Naive thymus-derived CD4-positive, alpha-beta T cell (primary cell): ENCODE data around the gene GPR157. TPM values are rescaled to one million over a fixed set of nuclear protein-coding genes. Genes with fewer than 3 reads are reported as not detected.
"Not testable (repeated sequence)": the region's sequence is repeated elsewhere in the genome, so short reads cannot be mapped to it uniquely, and the experiment has no call there.

Experiments used
- ATAC-seq: fragments of 150-1000 bp; cut with Tn5 transposase; 2 replicates; pipeline ENCODE4 v1.10.0; 2021; ENCODE audit warnings: mild to moderate bottlenecking, moderate library complexity
- CTCF ChIA-PET: fragments of 350-600 bp; sonication (Branson Sonifier 250); formaldehyde crosslinking; loops from one replicate; lab custom pipeline; 2021; ENCODE audit warnings: antibody characterized with exemption; lab: Charles Lee
- POLR2A ChIA-PET: fragments of 350-600 bp; sonication (Branson Sonifier 250); formaldehyde crosslinking; loops from one replicate; lab custom pipeline; 2021; ENCODE audit warnings: antibody characterized with exemption, inconsistent platforms; lab: Charles Lee
- DNase-seq, 9 donors: peaks; one replicate each; pipeline versions ENCODE4 v3.0.0 to v3.0.0-alpha.2; 2020 to 2022; ENCODE audit warnings: mixed read lengths in 1 of 9
- H3K27ac ChIP-seq: one replicate; pipeline ENCODE4 v1.7.0; 2013; ENCODE audit warnings: mild to moderate bottlenecking, low read depth, low read length, moderate library complexity
- H3K27me3 ChIP-seq, 2 donors: one replicate each; pipeline ENCODE4 v1.7.0; 2013; ENCODE audit warnings: low read length in 2 of 2, mild to moderate bottlenecking in 2 of 2, moderate library complexity in 2 of 2; ENCODE audit not compliant: control insufficient read depth in 2 of 2, insufficient read depth in 2 of 2
- H3K36me3 ChIP-seq, 3 experiments: 1 replicate in 2 of 3; 2 replicates in 1 of 3; pipeline ENCODE4 v1.7.0; 2013; ENCODE audit warnings: low read length in 3 of 3, mild to moderate bottlenecking in 3 of 3, moderate library complexity in 1 of 3; ENCODE audit not compliant: insufficient read depth in 3 of 3, control insufficient read depth in 2 of 3
- H3K4me1 ChIP-seq, 2 donors: one replicate each; pipeline ENCODE4 v1.7.0; 2013; ENCODE audit warnings: low read length in 2 of 2, mild to moderate bottlenecking in 2 of 2, moderate library complexity in 1 of 2; ENCODE audit not compliant: control insufficient read depth in 2 of 2, insufficient read depth in 2 of 2
- H3K4me3 ChIP-seq: 2 replicates; pipeline ENCODE4 v1.7.0; 2013; ENCODE audit warnings: mild to moderate bottlenecking, low read length
- H3K9me3 ChIP-seq, 3 experiments: 1 replicate in 2 of 3; 2 replicates in 1 of 3; pipeline ENCODE4 v1.7.0; 2013; ENCODE audit warnings: low read length in 3 of 3; ENCODE audit not compliant: control insufficient read depth in 2 of 3
- H3K27ac Mint-ChIP-seq, 9 donors: one replicate each; pipeline ENCODE4 v1.8.0; 2020 to 2022; ENCODE audit warnings: mixed read lengths in 9 of 9, mild to moderate bottlenecking in 8 of 9, moderate library complexity in 5 of 9, inconsistent platforms in 2 of 9
- H3K27me3 Mint-ChIP-seq, 5 donors: one replicate each; pipeline ENCODE4 v1.8.0; 2021 to 2022; ENCODE audit warnings: mixed read lengths in 5 of 5, mild to moderate bottlenecking in 1 of 5
- H3K36me3 Mint-ChIP-seq, 5 donors: one replicate each; pipeline ENCODE4 v1.8.0; 2020 to 2022; ENCODE audit warnings: mixed read lengths in 5 of 5, mild to moderate bottlenecking in 3 of 5, inconsistent platforms in 1 of 5
- H3K4me1 Mint-ChIP-seq, 7 donors: one replicate each; pipeline ENCODE4 v1.8.0; 2020 to 2022; ENCODE audit warnings: mixed read lengths in 7 of 7, mild to moderate bottlenecking in 3 of 7, inconsistent platforms in 1 of 7
- H3K4me3 Mint-ChIP-seq, 10 donors: one replicate each; pipeline ENCODE4 v1.8.0; 2020 to 2022; ENCODE audit warnings: mild to moderate bottlenecking in 10 of 10, mixed read lengths in 10 of 10, moderate library complexity in 6 of 10, inconsistent platforms in 2 of 10
- H3K9me3 Mint-ChIP-seq, 11 donors: one replicate each; pipeline ENCODE4 v1.8.0; 2020 to 2022; ENCODE audit warnings: mixed read lengths in 11 of 11, mild to moderate bottlenecking in 4 of 11, inconsistent platforms in 1 of 11, moderate library complexity in 1 of 11
- intact Hi-C, 2 donors: fragments of 100-400 bp; cut with micrococcal nuclease; formaldehyde crosslinking; loops; one replicate each; pipeline ENCODE4 v1.15.1; 2023
- polyA plus RNA-seq, 2 donors: library from polyadenylated mRNA; unstranded; fragments of 300-500 nt; fragmentation: Illumina TruSeq; gene quantifications; one replicate each; pipeline ENCODE4 v1.2.3, GENCODE V29; 2021
- total RNA-seq, 6 experiments: library from RNA in 5 of 6; stranded (reverse) in 5 of 6; gene quantifications; 1 replicate in 5 of 6; 2 replicates in 1 of 6; pipeline ENCODE4 v1.2.3 and lab custom pipeline; 2021 to 2026

The GPR157 gene
- total and polyA plus RNA-seq, 7 experiments from 2014 or later: 1.4 to 14.1 (median 5.2) TPM

DNA sequence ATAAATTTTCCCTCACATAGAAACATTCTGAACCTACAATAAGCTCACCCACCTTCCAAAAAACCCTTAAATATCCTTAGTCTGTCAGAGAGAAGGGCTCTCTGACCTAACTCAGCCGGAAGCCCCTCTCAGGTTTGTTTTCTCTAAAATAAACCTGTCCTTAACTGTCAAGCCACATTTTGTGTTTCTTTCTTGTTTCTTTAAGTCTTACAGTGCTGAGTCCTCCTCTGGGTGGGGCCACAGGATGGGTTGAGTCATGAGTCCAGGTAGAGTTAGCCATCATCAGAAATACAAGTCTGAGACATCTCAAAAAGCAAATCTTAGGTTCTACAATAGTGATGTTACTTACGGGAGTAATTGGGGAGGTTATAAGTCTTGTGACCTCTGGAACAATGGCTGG is 33.1 kb downstream of the GPR157 start:
- no peaks in the 10 kb centered on the region for H3K9me3 ChIP-seq
- H3K36me3 ChIP-seq: no peaks in the 10 kb centered on the region
- H3K4me1 Mint-ChIP-seq: no peaks in the 10 kb centered on the region
- H3K9me3 Mint-ChIP-seq: peaks cover 0 to 2% (median 0%) of the 10 kb centered on the region in 11 donors
- intact Hi-C loops: no loop called here
- CTCF ChIA-PET: no interaction called here
- H3K27ac Mint-ChIP-seq: no peak overlapping the region
- no peaks in the 10 kb centered on the region for H3K4me1 ChIP-seq
- peaks cover 0 to 10% (median 0%) of the 10 kb centered on the region in 5 donors for H3K27me3 Mint-ChIP-seq
- no peak for ATAC-seq
- no peaks in the 10 kb centered on the region for H3K36me3 Mint-ChIP-seq
- H3K4me3 ChIP-seq: no peak overlapping the region
- no peaks in the 10 kb centered on the region for H3K27me3 ChIP-seq
- no peak overlapping the region for H3K4me3 Mint-ChIP-seq
- H3K27ac ChIP-seq: no peak overlapping the region
- DNase-seq: no peak
- POLR2A ChIA-PET: no interaction called here

DNA sequence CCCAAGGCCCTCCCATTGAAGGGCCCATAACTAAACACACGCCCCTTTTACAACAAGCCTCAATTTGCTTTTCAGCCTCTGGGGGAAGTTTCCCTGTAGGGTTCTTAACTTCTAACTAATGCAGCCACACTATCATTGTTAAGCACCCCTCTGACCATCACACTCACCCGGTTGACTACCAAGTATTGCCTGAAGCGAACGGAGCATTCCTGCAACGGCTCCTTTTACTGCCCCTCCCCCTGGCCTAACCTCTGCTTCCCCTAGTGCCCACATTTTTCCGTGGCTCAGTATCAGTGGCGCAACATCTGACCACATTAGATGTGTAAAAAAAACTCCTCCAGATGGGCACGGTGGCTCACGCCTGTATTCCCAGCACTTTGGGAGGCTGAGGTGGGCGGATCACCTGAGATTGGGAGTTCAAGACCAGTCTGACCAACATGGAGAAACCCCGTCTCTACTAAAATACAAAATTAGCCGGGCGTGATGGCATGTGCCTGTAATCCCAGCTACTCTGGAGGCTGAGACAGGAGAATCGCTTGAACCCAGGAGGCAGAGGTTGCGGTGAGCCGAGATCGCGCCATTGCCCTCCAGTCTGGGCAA is 34.8 kb downstream of the GPR157 start:
- CTCF ChIA-PET: interaction anchor here (0.6 kb wide), 1 partner anchor 50 kb away, joined by 3 read pairs; no protein-coding TSS in a partner anchor
- H3K4me1 Mint-ChIP-seq, H3K4me1 ChIP-seq, H3K36me3 ChIP-seq, H3K27ac Mint-ChIP-seq, H3K27ac ChIP-seq, DNase-seq, intact Hi-C loops, H3K36me3 Mint-ChIP-seq, H3K4me3 ChIP-seq, H3K9me3 Mint-ChIP-seq, H3K9me3 ChIP-seq, POLR2A ChIA-PET, H3K27me3 ChIP-seq, H3K4me3 Mint-ChIP-seq, ATAC-seq: not testable (repeated sequence)
- peaks cover 0 to 13% (median 1%) of the 10 kb centered on the region in 5 donors for H3K27me3 Mint-ChIP-seq

DNA sequence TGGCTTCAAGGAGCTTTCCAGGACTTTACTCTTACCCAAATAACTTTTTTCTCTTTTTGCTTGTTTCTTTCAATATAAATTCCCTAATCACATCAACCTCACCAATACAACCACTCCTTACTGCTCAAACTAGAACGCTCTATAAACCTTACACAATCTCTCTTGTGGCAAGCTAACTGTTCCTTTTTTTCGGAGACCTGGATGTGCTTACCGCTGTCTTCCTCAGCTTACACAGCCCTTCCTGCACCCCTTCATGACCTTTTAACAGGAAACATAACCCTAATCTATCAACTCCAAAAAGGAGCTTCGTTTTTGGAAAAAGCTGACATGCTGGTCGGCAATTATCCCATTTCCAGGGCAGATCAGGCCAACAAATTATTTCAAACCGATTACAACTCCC is 35.3 kb downstream of the GPR157 start:
- ChIA-PET POLR2A (no interaction called here), CTCF (interaction anchor here (0.6 kb wide), 1 partner anchor 50 kb away, joined by 3 read pairs; no protein-coding TSS in a partner anchor)
- no peaks in the 10 kb centered on the region for H3K27me3 ChIP-seq
- Mint-ChIP-seq H3K4me3 (no peak overlapping the region), H3K36me3 (no peaks in the 10 kb centered on the region), H3K4me1 (no peaks in the 10 kb centered on the region), H3K27ac (no peak overlapping the region), H3K27me3 (peaks cover 0 to 18% (median 5%) of the 10 kb centered on the region in 5 donors), H3K9me3 (peaks cover 0 to 2% (median 0%) of the 10 kb centered on the region in 11 donors)
- no peak overlapping the region for H3K27ac ChIP-seq
- H3K4me3 ChIP-seq: no peak overlapping the region
- DNase-seq (no peak), ATAC-seq (no peak)
- no peaks in the 10 kb centered on the region for H3K4me1 ChIP-seq
- intact Hi-C loops: no loop called here
- no peaks in the 10 kb centered on the region for H3K36me3 ChIP-seq
- no peaks in the 10 kb centered on the region for H3K9me3 ChIP-seq

DNA sequence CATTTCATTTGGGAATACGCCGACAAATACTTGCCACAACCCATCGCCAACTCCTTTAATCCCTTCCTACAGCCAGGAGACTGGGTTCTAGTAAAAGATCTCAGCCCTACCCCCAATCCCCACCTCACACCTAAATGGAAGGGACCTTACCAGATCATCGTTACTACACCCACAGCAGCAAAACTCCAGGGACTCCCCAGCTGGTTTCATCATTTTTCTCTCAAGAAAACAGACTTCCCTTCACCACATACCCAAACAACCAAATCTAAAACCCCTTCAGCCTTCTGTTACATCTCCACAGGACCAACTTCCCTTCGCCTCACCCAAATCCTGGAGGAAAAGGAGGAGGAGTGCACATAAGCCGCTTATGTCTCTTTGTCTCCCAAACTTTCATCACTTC is 35.8 kb downstream of the GPR157 start:
- Mint-ChIP-seq H3K4me3 (no peak overlapping the region), H3K36me3 (no peaks in the 10 kb centered on the region), H3K27ac (no peak overlapping the region), H3K27me3 (peaks cover 0 to 23% (median 5%) of the 10 kb centered on the region in 5 donors), H3K4me1 (no peaks in the 10 kb centered on the region), H3K9me3 (peaks cover 0 to 2% (median 0%) of the 10 kb centered on the region in 11 donors)
- no peak for ATAC-seq
- no peak overlapping the region for H3K4me3 ChIP-seq
- H3K4me1 ChIP-seq: no peaks in the 10 kb centered on the region
- H3K27ac ChIP-seq: no peak overlapping the region
- H3K36me3 ChIP-seq: no peaks in the 10 kb centered on the region
- intact Hi-C loops: no loop called here
- H3K9me3 ChIP-seq: no peaks in the 10 kb centered on the region
- no peaks in the 10 kb centered on the region for H3K27me3 ChIP-seq
- DNase-seq: no peak
- POLR2A ChIA-PET: no interaction called here
- CTCF ChIA-PET: no interaction called here

DNA sequence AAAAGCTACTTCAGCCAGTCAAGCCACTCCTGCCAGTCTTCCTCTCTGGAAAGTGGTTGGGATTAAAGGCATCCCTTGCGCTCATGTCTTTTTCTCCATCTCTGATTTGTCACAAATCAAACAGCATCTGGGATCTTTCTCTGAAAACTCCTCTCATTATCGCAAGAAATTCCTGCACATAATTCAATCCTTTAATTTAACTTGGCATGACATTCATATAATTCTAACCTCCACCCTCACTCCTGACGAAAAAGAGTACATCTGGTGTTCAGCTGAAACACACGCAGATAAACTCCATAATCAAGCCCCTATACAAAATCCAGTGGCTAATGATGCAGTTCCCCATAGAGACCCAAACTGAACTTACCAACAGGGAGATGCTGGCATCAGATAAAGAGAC is 40.1 kb downstream of the GPR157 start:
- H3K36me3 Mint-ChIP-seq: no peaks in the 10 kb centered on the region
- DNase-seq (no peak), ATAC-seq (no peak)
- no peaks in the 10 kb centered on the region for H3K4me1 ChIP-seq
- no peak overlapping the region for H3K4me3 Mint-ChIP-seq
- no peaks in the 10 kb centered on the region for H3K36me3 ChIP-seq
- intact Hi-C loops: no loop called here
- peaks cover 0 to 6% (median 0%) of the 10 kb centered on the region in 7 donors for H3K4me1 Mint-ChIP-seq
- H3K27ac ChIP-seq: no peak overlapping the region
- ChIA-PET CTCF (no interaction called here), POLR2A (no interaction called here)
- H3K4me3 ChIP-seq: no peak overlapping the region
- H3K9me3 Mint-ChIP-seq: no peaks in the 10 kb centered on the region
- H3K27ac Mint-ChIP-seq: no peak overlapping the region
- peaks cover 5 to 31% (median 5%) of the 10 kb centered on the region in 5 donors for H3K27me3 Mint-ChIP-seq
- H3K9me3 ChIP-seq: no peaks in the 10 kb centered on the region
- H3K27me3 ChIP-seq: no peaks in the 10 kb centered on the region

DNA sequence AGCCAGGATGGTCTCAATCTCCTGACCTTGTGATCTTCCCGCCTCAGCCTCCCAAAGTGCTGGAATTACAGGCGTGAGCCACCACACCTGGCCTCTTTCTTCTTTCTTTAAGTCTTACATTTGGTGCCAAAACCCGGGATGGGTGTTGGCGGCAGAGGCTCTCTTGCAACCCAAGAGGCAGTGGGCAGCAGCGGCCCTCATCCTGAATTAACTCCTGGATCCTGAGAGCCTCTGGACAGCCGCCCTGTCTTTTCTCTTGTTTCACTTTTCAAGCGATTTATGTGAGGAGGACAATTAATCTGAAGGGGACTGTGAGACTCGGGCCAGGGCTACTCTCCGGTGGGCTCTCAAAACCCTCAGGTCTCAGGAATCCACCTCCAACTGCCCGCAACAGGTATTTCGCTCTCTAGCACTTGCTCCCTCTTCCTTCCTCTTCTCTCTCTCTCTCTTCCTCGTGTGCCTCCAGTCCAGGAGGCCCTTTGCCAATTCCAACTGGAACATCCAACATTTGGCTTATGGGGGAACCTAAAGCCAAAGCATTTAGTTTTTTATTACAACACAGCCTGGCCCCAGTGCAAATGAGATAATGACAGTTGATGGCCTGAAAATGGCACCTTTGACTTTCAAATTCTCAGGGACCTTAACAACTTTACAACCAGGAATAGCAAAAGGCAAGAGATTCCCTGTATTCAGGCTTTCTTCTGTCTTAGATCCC is 41.3 kb downstream of the GPR157 start:
- POLR2A ChIA-PET: interaction anchor here (0.6 kb wide), 1 partner anchor 160 kb away, joined by 4 read pairs; no protein-coding TSS in a partner anchor
- CTCF ChIA-PET: interaction anchor here (0.6 kb wide), 1 partner anchor 19 kb away, joined by 4 read pairs; no protein-coding TSS in a partner anchor
- H3K9me3 ChIP-seq: no peaks in the 10 kb centered on the region
- no peak for ATAC-seq
- peaks cover 6 to 13% (median 7%) of the 10 kb centered on the region in 7 donors for H3K4me1 Mint-ChIP-seq
- no peaks in the 10 kb centered on the region for H3K36me3 Mint-ChIP-seq
- no peaks in the 10 kb centered on the region for H3K9me3 Mint-ChIP-seq
- H3K27me3 ChIP-seq: no peaks in the 10 kb centered on the region
- DNase-seq: no peak
- H3K27ac ChIP-seq: no peak overlapping the region
- H3K4me1 ChIP-seq: no peaks in the 10 kb centered on the region
- H3K36me3 ChIP-seq: no peaks in the 10 kb centered on the region
- H3K27me3 Mint-ChIP-seq: peaks cover 5 to 31% (median 5%) of the 10 kb centered on the region in 5 donors
- H3K4me3 Mint-ChIP-seq: no peak overlapping the region
- H3K27ac Mint-ChIP-seq: no peak overlapping the region
- H3K4me3 ChIP-seq: no peak overlapping the region
- intact Hi-C loops: no loop called here
